Liver (tissue), 3 donors: ENCODE results near the gene SHC1.

Experiments used
- ATF3 ChIP-seq: IDR thresholded peaks from 2 replicates; pipeline ENCODE4 v1.6.1; 2016; ENCODE audit warnings: antibody characterized with exemption
- CTCF ChIP-seq: fragments of 150-350 bp; IDR thresholded peaks from 2 replicates; pipeline ENCODE4 v1.5.1; 2017; ENCODE audit warnings: improper control_type of control experiment, low read depth, low read length; ENCODE audit not compliant: missing input control
- HNF4A ChIP-seq, 2 donors: conservative IDR thresholded peaks; 2 replicates each; pipeline ENCODE4 v1.6.1; 2016; ENCODE audit warnings: antibody characterized with exemption in 2 of 2, mild to moderate bottlenecking in 2 of 2
- MAX ChIP-seq: IDR thresholded peaks from 2 replicates; pipeline ENCODE4 v1.6.1; 2016; ENCODE audit warnings: antibody characterized with exemption
- TAF1 ChIP-seq: conservative IDR thresholded peaks from 2 replicates; pipeline ENCODE4 v1.6.1; 2016; ENCODE audit warnings: antibody characterized with exemption, mild to moderate bottlenecking
- donor health status: healthy.
- donor health status: healthy.

- no peak for TF ChIP-seq CTCF
- no peak for TF ChIP-seq TAF1
- TF ChIP-seq MAX: no peak
- TF ChIP-seq ATF3: no peak
- no peak for TF ChIP-seq HNF4A (conservative IDR thresholded peaks at IDR 0.05)
These were observed 6.9 kb downstream of the SHC1 start for GRCh38 chr1:154963643-154964042.
